CD4-positive, alpha-beta T cell treated with Interleukin-10 for 1 hour (primary cell): ENCODE results near the gene CCNF.
"Not testable (repeated sequence)": the region's sequence is repeated elsewhere in the genome, so short reads cannot be mapped to it uniquely, and the experiment has no call there.

Experiments used
- DNase-seq: peaks from one replicate; pipeline ENCODE4 v3.0.0-alpha.2; 2020

The CCNF gene, protein sequence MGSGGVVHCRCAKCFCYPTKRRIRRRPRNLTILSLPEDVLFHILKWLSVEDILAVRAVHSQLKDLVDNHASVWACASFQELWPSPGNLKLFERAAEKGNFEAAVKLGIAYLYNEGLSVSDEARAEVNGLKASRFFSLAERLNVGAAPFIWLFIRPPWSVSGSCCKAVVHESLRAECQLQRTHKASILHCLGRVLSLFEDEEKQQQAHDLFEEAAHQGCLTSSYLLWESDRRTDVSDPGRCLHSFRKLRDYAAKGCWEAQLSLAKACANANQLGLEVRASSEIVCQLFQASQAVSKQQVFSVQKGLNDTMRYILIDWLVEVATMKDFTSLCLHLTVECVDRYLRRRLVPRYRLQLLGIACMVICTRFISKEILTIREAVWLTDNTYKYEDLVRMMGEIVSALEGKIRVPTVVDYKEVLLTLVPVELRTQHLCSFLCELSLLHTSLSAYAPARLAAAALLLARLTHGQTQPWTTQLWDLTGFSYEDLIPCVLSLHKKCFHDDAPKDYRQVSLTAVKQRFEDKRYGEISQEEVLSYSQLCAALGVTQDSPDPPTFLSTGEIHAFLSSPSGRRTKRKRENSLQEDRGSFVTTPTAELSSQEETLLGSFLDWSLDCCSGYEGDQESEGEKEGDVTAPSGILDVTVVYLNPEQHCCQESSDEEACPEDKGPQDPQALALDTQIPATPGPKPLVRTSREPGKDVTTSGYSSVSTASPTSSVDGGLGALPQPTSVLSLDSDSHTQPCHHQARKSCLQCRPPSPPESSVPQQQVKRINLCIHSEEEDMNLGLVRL

GRCh38 chr16:2429034-2429770 lies at the start of gene CCNF:
Gene CCNF, plus strand, starts transcription at chr16:2429447. Its CDS starts 35 bp downstream, at chr16:2429482.
- peak; percentile 98 for DNase-seq

DNA sequence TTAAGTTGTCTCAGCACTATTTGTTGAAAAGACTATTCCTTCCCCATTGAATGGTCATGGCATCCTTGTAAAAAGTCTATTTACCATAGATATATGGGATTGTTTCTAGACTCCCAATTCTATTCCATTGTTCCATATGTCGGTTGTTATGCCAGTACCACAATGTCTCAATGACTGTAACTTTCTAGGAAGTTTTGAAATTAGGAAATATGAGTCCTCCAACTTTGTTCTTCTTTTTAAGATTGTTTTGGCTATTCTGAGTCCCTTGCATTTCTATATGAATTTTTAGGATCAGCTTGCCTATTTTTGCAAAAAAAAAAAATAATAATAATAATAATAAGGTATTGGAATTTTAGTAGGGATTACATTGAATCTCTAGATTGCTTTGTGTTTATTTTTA lies 45.7 kb upstream of the CCNF start:
- no peak for DNase-seq

- DNase-seq: no peak
These were observed 44.8 kb upstream of the CCNF start for GRCh38 chr16:2384426-2384825.

GRCh38 chr16:2385190-2385836 lies 43.9 kb upstream of the CCNF start:
- DNase-seq: no peak

GRCh38 chr16:2385982-2386381 lies 43.3 kb upstream of the CCNF start:
- DNase-seq: not testable (repeated sequence)

- no peak for DNase-seq
These were observed 42.3 kb upstream of the CCNF start for GRCh38 chr16:2386990-2387389.

DNA sequence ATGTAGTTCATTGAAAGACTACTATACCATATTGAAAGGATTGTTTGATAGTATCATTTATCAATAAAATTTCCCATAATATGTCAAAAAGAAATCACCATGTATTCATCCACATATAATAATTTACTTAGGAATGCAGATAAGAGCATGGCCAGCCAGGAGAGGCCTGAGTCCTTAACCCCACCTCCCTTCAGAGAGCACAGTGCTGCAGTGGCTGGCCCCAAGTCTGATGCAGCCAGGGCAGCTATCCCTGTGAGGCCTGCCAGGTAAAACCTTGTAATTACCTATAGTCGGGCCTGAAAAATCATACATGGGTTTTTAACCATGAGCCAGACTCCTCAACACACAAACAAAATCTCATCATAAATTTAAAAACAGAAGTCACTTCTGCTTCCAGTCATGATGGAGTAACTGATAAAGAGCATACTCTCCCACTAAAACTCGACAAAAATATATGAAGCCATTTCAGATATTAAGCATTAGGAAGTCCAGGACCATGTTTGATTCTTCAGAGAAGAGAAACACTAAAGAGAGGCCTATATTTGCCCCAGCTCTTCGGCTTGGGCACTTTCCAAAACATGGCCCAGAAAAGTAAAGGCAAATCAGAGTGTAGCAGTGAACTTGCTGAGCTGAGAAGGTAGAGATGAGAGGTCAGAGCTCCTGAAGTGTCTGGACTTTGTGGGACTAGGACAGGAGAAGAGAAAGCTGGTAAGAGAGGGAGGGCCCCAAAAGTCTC lies 40.9 kb upstream of the CCNF start:
- no peak for DNase-seq

DNA sequence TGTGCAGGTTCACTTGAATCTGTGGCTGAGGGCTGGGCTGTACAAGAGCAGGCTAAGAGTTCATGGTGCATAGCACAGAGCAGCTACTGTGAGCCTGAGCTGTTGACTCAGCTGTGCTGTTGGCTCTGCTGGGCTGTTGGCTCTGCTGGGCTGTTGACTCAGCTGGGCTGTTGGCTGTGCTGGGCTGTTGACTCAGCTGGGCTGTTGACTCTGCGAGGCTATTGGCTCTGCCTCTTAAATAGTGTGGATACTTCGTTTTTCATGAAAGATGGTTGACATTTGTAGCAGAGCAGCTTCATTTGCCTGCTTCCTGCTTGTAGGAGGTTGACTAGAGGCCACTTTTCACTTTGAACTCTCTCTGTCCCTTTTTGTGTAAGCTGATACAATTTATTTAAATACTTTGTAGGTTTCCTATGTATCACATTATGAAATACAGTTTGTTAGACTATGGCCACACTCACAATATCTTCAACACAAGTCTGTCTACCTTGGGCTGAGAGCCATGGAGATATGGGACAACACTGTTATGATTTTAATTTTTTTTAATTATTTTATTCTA lies 40.3 kb upstream of the CCNF start:
- no peak for DNase-seq

GRCh38 chr16:2392025-2392424 lies 37.2 kb upstream of the CCNF start:
- no peak for DNase-seq

GRCh38 chr16:2398520-2398919 lies 30.7 kb upstream of the CCNF start:
- DNase-seq: no peak

DNA sequence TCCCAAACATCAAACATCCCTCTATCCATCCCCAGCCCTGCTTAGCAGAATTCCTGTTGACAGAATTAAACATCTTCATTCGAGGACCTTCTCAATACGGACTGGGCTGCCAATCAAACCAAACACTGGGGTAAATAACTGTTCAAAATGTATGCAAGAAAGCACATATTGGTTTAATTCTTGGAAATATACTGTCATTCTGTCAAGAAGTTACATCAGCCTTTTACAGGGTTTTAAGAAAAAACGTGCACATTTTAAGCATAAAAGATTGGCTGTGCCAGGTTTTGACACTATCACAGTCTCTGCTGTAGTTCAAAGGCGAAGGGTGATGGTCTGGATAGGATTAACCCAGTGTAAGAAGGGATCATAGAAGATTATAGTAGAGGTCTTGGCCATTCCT lies 25.1 kb upstream of the CCNF start:
- DNase-seq: no peak

DNA sequence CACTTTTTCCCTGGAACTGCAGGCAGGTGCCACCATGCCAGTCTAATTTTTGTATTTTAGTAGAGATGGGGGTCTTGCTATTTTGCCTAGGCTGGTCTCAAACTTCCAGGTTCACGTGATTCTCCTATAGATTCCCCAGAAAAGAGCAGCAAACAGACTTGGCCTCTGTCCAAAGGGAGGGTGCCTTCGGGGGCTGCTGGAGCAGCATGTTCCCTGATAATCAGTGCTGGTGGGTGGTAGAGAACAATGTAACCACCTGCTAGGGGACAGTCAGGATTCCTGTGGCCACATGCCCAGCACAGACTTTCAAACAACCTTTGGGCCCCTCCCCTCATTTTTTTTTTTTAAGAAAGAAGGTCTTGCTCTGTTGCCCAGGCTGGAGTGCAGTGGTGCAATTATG lies 14.2 kb upstream of the CCNF start:
- DNase-seq: no peak

- DNase-seq: no peak
These were observed 9.2 kb upstream of the CCNF start for GRCh38 chr16:2420035-2420434.

GRCh38 chr16:2422123-2422867 lies 7.0 kb upstream of the CCNF start:
- peak; percentile 6 for DNase-seq

- DNase-seq: no peak
These were observed 4.9 kb upstream of the CCNF start for GRCh38 chr16:2424061-2425007.

GRCh38 chr16:2425008-2425518 lies 4.2 kb upstream of the CCNF start:
- DNase-seq: no peak

- DNase-seq: no peak
These were observed 3.3 kb upstream of the CCNF start for GRCh38 chr16:2425825-2426430.

DNA sequence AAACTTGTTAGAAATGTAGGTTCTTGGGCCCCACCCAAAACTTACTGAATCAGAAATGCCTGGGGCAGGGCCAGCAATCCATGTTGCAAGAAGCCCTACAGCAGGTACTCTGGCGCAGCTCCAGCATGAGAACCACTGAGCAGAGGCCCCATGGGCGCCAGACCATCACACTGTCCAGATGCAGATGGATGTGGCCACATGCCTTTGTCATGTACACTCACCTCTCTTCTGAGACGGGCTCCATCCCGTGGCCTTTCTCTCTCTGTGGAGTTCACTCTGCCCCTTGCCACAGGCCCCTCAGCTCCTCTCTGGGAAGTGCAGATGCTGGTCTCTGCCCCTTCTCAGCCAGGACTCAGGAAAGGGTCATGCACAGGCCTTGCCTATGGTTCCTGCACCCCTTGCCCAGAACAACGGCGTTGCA lies 2.3 kb upstream of the CCNF start:
- DNase-seq: no peak

DNA sequence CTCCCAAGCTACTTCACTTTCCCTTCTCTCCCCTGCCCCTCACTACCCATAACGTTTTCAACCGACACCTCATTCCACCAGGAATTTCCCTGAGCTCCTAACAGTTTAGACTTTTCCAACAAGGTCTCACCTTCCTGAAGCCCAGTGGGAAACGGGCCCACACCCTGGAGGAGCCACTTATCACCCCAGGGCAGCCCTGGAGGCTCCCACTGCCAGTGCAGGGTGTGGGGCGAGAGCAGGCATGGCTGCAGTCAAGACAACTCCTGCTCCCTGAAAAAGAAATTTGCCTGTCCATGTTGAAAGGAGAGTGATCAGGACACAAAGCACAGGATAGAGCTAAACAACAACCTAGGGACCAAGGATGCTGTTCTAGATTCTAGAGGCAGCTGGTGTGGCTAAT lies 1.7 kb upstream of the CCNF start:
- DNase-seq: no peak
